AG09309 (cell line): Measurements from ENCODE around the gene NFIC.

Experiments used
- DNase-seq: peaks from one replicate; pipeline ENCODE4 v3.0.0-alpha.2; 2010; ENCODE audit warnings: low read depth
- H3K4me3 ChIP-seq: 2 replicates; pipeline ENCODE4 v1.5.1; 2011; ENCODE audit warnings: mild to moderate bottlenecking, low read depth, low read length, moderate library complexity; ENCODE audit not compliant: control insufficient read depth
- TF ChIP-seq, protein P1 (sequence below): IDR thresholded peaks from 2 replicates; pipeline ENCODE4 v1.5.1; 2011; ENCODE audit warnings: mild to moderate bottlenecking, low read depth, low read length, inconsistent platforms; ENCODE audit not compliant: insufficient read depth, control insufficient read depth; ENCODE audit errors: missing control alignments

Gene NFIC

DNA sequence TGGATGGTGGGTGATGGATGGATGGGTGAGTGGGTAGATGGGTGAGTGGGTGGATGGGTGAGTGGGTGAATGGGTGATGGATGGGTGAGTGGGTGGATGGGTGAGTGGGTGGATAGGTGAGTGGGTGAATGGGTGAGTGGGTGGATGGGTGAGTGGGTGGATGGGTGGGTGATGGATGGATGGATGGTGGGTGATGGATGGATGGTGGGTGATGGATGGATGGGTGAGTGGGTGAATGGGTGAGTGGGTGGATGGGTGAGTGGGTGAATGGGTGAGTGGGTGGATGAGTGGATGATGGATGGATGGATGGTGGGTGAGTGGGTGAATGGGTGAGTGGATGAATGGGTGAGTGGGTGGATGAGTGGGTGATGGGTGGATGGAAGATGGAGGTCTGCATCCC is 111.1 kb downstream of the NFIC start:
- TF ChIP-seq, protein P1, sequence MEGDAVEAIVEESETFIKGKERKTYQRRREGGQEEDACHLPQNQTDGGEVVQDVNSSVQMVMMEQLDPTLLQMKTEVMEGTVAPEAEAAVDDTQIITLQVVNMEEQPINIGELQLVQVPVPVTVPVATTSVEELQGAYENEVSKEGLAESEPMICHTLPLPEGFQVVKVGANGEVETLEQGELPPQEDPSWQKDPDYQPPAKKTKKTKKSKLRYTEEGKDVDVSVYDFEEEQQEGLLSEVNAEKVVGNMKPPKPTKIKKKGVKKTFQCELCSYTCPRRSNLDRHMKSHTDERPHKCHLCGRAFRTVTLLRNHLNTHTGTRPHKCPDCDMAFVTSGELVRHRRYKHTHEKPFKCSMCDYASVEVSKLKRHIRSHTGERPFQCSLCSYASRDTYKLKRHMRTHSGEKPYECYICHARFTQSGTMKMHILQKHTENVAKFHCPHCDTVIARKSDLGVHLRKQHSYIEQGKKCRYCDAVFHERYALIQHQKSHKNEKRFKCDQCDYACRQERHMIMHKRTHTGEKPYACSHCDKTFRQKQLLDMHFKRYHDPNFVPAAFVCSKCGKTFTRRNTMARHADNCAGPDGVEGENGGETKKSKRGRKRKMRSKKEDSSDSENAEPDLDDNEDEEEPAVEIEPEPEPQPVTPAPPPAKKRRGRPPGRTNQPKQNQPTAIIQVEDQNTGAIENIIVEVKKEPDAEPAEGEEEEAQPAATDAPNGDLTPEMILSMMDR: no peak
- no peak overlapping the region for H3K4me3 ChIP-seq
- no peak for DNase-seq

DNA sequence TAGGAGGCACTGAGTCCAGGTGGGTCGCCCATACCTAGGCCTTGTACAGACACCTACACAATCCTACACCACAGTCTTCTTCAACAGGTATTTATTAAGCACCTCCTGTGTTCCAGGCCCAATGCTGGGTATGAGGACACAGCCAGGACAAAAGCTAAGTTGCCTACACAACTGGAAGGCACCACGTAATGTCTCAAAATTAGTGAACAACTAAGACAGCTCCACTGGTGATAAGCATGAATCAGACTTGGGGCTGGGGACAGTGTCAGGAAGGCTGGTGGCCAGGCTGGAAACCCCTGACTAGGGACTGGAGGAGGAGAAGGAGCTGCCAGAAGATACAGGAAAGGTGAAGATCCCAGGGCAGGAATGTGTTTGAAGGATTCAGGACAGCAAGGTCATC is 111.6 kb downstream of the NFIC start:
- DNase-seq: no peak
- H3K4me3 ChIP-seq: no peak overlapping the region
- TF ChIP-seq, protein P1: no peak

DNA sequence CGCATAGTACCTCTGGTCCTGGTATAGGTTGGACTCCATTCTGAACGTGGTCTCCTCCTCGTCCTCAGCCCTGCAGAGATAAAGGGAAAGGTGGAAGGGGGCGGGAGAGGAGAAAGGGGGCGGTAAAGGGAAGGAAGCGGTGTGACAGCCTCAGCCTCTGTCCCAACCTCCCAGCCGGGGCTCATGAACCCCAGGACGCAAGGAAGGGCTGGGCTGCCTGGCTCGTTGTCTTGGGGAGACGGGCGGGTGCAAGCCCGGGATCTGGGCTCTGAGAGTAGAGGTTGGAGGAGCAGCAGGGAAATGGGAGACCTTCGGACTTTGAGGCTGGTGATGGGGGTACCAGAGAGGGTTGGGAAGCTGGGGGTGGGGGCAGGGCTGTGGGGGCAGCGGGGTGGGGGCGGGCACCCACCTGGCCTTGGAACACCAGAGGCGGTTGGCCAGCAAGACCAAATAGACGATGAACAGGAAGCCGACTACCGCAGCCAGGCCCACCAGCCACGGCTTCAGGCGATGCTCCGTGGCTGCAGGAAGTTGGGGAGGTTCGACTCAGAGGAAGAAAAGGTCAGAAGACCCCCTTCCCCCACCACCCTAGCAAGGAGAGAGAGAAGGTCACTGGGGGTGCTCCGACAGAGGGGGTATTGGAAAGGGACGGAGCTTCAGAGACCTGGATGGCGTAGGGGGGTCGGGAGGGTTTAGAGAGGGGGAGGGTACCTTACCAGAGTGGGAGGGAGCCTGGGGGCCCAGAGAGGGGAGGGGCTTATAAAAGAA is 112.2 kb downstream of the NFIC start:
- no peak overlapping the region for H3K4me3 ChIP-seq
- TF ChIP-seq, protein P1: no peak
- no peak for DNase-seq

DNA sequence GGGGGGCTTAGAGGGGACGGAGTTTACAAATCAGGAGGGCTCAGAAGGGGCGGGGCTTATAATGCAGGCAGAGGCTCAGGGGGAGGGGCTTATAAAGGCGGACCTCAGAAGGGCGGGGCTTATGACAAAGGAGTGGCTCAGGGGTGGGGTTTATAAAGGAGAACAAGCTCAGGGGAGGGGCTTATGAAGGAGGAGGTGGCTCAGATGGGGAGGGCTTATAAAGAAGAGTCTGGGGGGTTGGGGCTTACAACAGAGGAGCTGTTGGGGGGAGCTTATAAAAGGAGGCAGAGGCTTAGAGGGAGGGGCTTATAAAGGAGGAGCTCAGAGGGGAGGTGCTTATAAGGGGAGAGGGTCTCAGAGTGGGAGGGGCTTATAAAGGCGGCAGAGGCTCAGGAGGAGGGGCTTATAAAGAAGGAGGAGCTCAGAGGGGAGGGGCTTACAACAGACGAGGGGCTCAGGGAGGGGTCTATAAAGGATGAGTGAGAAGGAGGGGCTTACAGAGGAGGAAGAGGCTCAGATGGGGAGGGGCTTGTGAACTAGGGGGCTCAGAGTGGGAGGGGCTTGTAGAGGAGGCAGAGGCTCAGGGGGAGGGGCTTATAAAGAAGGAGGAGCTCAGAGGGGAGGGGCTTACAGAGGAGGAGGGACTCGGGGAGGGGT is 112.9 kb downstream of the NFIC start:
- TF ChIP-seq, protein P1: no peak
- no peak overlapping the region for H3K4me3 ChIP-seq
- no peak for DNase-seq

DNA sequence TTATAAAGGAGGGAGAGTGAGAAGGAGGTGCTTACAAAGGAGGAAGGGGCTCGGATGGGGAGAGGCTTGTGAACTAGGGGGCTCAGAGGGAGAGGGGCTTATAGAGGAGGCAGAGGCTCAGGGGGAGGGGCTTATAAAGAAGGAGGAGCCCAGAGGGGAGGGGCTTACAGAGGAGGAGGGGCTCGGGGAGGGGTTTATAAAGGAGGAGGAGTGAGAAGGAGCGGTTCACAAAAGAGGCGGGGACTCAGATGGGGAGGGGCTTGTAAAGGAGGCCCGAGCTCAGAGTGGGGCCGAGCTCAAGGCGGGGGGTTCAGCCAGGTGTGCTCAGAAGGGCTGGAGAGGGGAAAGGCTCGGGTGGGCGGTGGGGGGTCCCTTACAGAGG is 113.4 kb downstream of the NFIC start:
- TF ChIP-seq, protein P1: no peak
- no peak for DNase-seq
- no peak overlapping the region for H3K4me3 ChIP-seq

DNA sequence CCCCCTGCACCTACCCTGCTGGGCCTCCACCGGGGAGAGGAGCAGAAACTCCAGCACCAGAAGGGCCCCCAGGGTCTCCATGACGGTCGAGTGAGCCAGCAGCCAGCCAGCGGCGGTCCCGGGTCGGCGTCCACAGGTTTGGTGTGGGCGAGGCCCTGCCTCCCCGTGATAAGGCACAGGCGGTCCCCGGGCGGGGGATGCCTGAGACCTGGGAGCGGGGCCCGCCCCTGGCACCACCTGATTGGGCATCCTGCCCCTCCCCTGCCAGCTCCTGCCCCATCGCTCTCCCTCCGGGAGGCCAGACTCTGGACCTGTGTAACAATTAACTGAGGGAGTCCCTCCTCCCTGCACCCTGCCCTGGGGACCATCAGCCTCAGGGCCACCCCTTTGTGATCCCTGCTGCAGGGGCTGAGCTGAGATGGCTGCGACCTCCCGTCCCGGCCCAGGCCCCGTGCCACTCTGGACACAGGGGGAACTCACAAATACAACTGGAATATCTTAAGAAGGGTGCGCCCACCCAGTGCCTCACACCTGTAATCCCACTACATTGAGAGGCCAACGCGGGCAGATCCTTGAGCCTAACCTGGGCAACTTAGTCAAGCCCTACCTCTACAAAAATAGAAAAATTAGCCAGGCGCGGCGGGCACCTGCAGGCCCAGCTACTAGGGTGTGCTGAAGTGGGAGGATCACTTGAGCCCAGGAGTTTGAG is 114.2 kb downstream of the NFIC start, which contains the start of gene SMIM24:
TSS of gene SMIM24 (minus strand) at position 143 of the 709 bp plus-strand sequence. CDS start at position 81, 62 bp downstream.
- no peak for DNase-seq
- TF ChIP-seq, protein P1: no peak
- H3K4me3 ChIP-seq: no peak within 1 kb of the TSS
